Measurements from ENCODE around the gene C1orf216. TPM values are rescaled to one million over a fixed set of nuclear protein-coding genes. Genes with fewer than 3 reads are reported as not detected.
"Not testable (repeated sequence)": the region's sequence is repeated elsewhere in the genome, so short reads cannot be mapped to it uniquely, and the experiment has no call there.

C1orf216 gene
- total RNA-seq, 2 experiments from 2014 or later, result 18.3 to 20.9 TPM

- CTCF ChIA-PET, result interaction anchor here (1.5 to 1.6 kb wide), 2 partner anchors 24 kb away, joined by 4 read pairs; no protein-coding TSS in a partner anchor
- ATAC-seq, result no peak
- Mint-ChIP-seq H3K36me3 (no peaks in the 10 kb centered on the region), H3K27me3 (peaks cover 36% of the 10 kb centered on the region), H3K4me3 (no peak overlapping the region), H3K4me1 (no peaks in the 10 kb centered on the region), H3K27ac (no peak overlapping the region), H3K9me3 (ENCODE audit: low read depth) (no peaks in the 10 kb centered on the region)
- DNase-seq, result no peak
These were observed 27.0 kb downstream of the C1orf216 start for GRCh38 chr1:35691571-35692220.

GRCh38 chr1:35691080-35691479 is 27.6 kb downstream of the C1orf216 start:
- Mint-ChIP-seq H3K27ac (no peak overlapping the region), H3K4me1 (no peaks in the 10 kb centered on the region), H3K27me3 (peaks cover 38% of the 10 kb centered on the region), H3K9me3 (ENCODE audit: low read depth) (no peaks in the 10 kb centered on the region), H3K36me3 (no peaks in the 10 kb centered on the region), H3K4me3 (no peak overlapping the region)
- ATAC-seq, result no peak
- CTCF ChIA-PET, result interaction anchor here (1.5 kb wide), 1 partner anchor 25 kb away, joined by 4 read pairs; no protein-coding TSS in a partner anchor
- DNase-seq, result no peak

GRCh38 chr1:35690103-35690502 is 28.6 kb downstream of the C1orf216 start:
- not testable (repeated sequence) for H3K9me3 Mint-ChIP-seq (ENCODE audit: low read depth); H3K4me1 Mint-ChIP-seq; ATAC-seq; H3K27ac Mint-ChIP-seq; H3K36me3 Mint-ChIP-seq; H3K4me3 Mint-ChIP-seq; DNase-seq
- CTCF ChIA-PET, result interaction anchor here (0.7 to 1.5 kb wide), 2 partner anchors 26 to 193 kb away, joined by 3 to 4 read pairs; partner anchors contain the start of gene AGO1
- H3K27me3 Mint-ChIP-seq, result peaks cover 35% of the 10 kb centered on the region

- DNase-seq, result no peak
- Mint-ChIP-seq H3K4me3 (no peak overlapping the region), H3K4me1 (no peaks in the 10 kb centered on the region), H3K27me3 (peaks cover 46% of the 10 kb centered on the region), H3K36me3 (no peaks in the 10 kb centered on the region), H3K27ac (no peak overlapping the region), H3K9me3 (ENCODE audit: low read depth) (no peaks in the 10 kb centered on the region)
- CTCF ChIA-PET, result interaction anchor here (1.5 to 1.8 kb wide), 2 partner anchors 27 to 124 kb away, joined by 3 to 6 read pairs; no protein-coding TSS in a partner anchor
- ATAC-seq, result no peak
These were observed 30.5 kb downstream of the C1orf216 start for GRCh38 chr1:35688161-35688560.

GRCh38 chr1:35683012-35683411 is 35.7 kb downstream of the C1orf216 start:
- no peak overlapping the region for H3K27ac Mint-ChIP-seq
- CTCF ChIA-PET, result no interaction called here
- no peaks in the 10 kb centered on the region for H3K36me3 Mint-ChIP-seq
- no peak for ATAC-seq
- H3K9me3 Mint-ChIP-seq (ENCODE audit: low read depth), result no peaks in the 10 kb centered on the region
- DNase-seq, result no peak
- H3K4me3 Mint-ChIP-seq, result no peak overlapping the region
- no peaks in the 10 kb centered on the region for H3K4me1 Mint-ChIP-seq
- H3K27me3 Mint-ChIP-seq, result peaks cover 31% of the 10 kb centered on the region

GRCh38 chr1:35680271-35680670 is 38.4 kb downstream of the C1orf216 start:
- Mint-ChIP-seq H3K4me1 (no peaks in the 10 kb centered on the region), H3K27me3 (peaks cover 24% of the 10 kb centered on the region), H3K36me3 (no peaks in the 10 kb centered on the region), H3K27ac (no peak overlapping the region), H3K4me3 (no peak overlapping the region), H3K9me3 (ENCODE audit: low read depth) (no peaks in the 10 kb centered on the region)
- no peak for DNase-seq
- ATAC-seq, result no peak
- CTCF ChIA-PET, result interaction anchor here (1.1 to 1.2 kb wide), 2 partner anchors 21 to 73 kb away, joined by 3 to 4 read pairs; no protein-coding TSS in a partner anchor

- no peaks in the 10 kb centered on the region for H3K4me1 Mint-ChIP-seq
- DNase-seq (no peak), ATAC-seq (no peak)
- H3K4me3 Mint-ChIP-seq, result no peak overlapping the region
- H3K9me3 Mint-ChIP-seq (ENCODE audit: low read depth), result no peaks in the 10 kb centered on the region
- no peak overlapping the region for H3K27ac Mint-ChIP-seq
- H3K36me3 Mint-ChIP-seq, result no peaks in the 10 kb centered on the region
- CTCF ChIA-PET, result interaction anchor here (0.6 kb wide), 1 partner anchor 68 kb away, joined by 4 read pairs; no protein-coding TSS in a partner anchor
- H3K27me3 Mint-ChIP-seq, result peaks cover 9% of the 10 kb centered on the region
These were observed 42.9 kb downstream of the C1orf216 start for GRCh38 chr1:35675773-35676172.

GRCh38 chr1:35674111-35674510 is 44.6 kb downstream of the C1orf216 start:
- Mint-ChIP-seq H3K27me3 (peaks cover 9% of the 10 kb centered on the region), H3K36me3 (no peaks in the 10 kb centered on the region), H3K4me3 (no peak overlapping the region), H3K9me3 (ENCODE audit: low read depth) (no peaks in the 10 kb centered on the region), H3K27ac (no peak overlapping the region), H3K4me1 (no peaks in the 10 kb centered on the region)
- ATAC-seq, result no peak
- CTCF ChIA-PET, result no interaction called here
- DNase-seq, result no peak

- H3K27ac Mint-ChIP-seq, result no peak overlapping the region
- CTCF ChIA-PET, result interaction anchor here (0.6 kb wide), 1 partner anchor 134 kb away, joined by 3 read pairs; no protein-coding TSS in a partner anchor
- H3K27me3 Mint-ChIP-seq, result peaks cover 21% of the 10 kb centered on the region
- no peaks in the 10 kb centered on the region for H3K4me1 Mint-ChIP-seq
- ATAC-seq, result no peak
- H3K36me3 Mint-ChIP-seq, result no peaks in the 10 kb centered on the region
- no peak overlapping the region for H3K4me3 Mint-ChIP-seq
- DNase-seq, result no peak
- H3K9me3 Mint-ChIP-seq (ENCODE audit: low read depth), result no peaks in the 10 kb centered on the region
These were observed 46.6 kb downstream of the C1orf216 start for GRCh38 chr1:35672116-35672515.

GRCh38 chr1:35668506-35668905 is 50.2 kb downstream of the C1orf216 start:
- CTCF ChIA-PET, result no interaction called here
- Mint-ChIP-seq H3K9me3 (ENCODE audit: low read depth) (no peaks in the 10 kb centered on the region), H3K27me3 (peaks cover 25% of the 10 kb centered on the region), H3K4me1 (no peaks in the 10 kb centered on the region), H3K27ac (no peak overlapping the region), H3K36me3 (no peaks in the 10 kb centered on the region), H3K4me3 (no peak overlapping the region)
- DNase-seq (no peak), ATAC-seq (no peak)

GRCh38 chr1:35666916-35667315 is 51.8 kb downstream of the C1orf216 start:
- H3K27me3 Mint-ChIP-seq, result peaks cover 27% of the 10 kb centered on the region
- no peaks in the 10 kb centered on the region for H3K9me3 Mint-ChIP-seq (ENCODE audit: low read depth)
- H3K4me1 Mint-ChIP-seq, result no peaks in the 10 kb centered on the region
- ATAC-seq (no peak), DNase-seq (no peak)
- H3K36me3 Mint-ChIP-seq, result no peaks in the 10 kb centered on the region
- H3K4me3 Mint-ChIP-seq, result no peak overlapping the region
- H3K27ac Mint-ChIP-seq, result no peak overlapping the region
- CTCF ChIA-PET, result no interaction called here

GRCh38 chr1:35666216-35666615 is 52.5 kb downstream of the C1orf216 start:
- DNase-seq, result no peak
- Mint-ChIP-seq H3K27me3 (peaks cover 27% of the 10 kb centered on the region), H3K4me3 (no peak overlapping the region), H3K9me3 (ENCODE audit: low read depth) (no peaks in the 10 kb centered on the region), H3K4me1 (no peaks in the 10 kb centered on the region), H3K27ac (no peak overlapping the region), H3K36me3 (no peaks in the 10 kb centered on the region)
- no peak for ATAC-seq
- CTCF ChIA-PET, result interaction anchor here (0.9 kb wide), 1 partner anchor 49 kb away, joined by 3 read pairs; no protein-coding TSS in a partner anchor
